H9 (cell line): ENCODE results near the gene FOXN4. TPM values are rescaled to one million over a fixed set of nuclear protein-coding genes. Genes with fewer than 3 reads are reported as not detected.
A peak's percentile ranks its signal among the peaks of the same experiment; 100 is the strongest.

Experiments
- DNase-seq: peaks from one replicate; pipeline ENCODE4 v3.0.0-alpha.2; 2017
- H2AFZ ChIP-seq: one replicate; pipeline ENCODE4 v1.6.1; 2013; ENCODE audit warnings: mild to moderate bottlenecking, low read length, control low read depth, moderate library complexity
- H2AK5ac ChIP-seq: 2 replicates; pipeline ENCODE4 v1.6.1; 2013; ENCODE audit warnings: low read length, control low read depth, mixed read lengths; ENCODE audit not compliant: insufficient read length
- H2BK120ac ChIP-seq: one replicate; pipeline ENCODE4 v1.6.1; 2013; ENCODE audit warnings: low read depth, mild to moderate bottlenecking, low read length, control low read depth, inconsistent platforms; ENCODE audit not compliant: poor library complexity, severe bottlenecking
- H2BK12ac ChIP-seq: 2 replicates; pipeline ENCODE4 v1.6.1; 2013; ENCODE audit warnings: low read length, control low read depth, mixed read lengths, low read depth; ENCODE audit not compliant: insufficient read length
- H2BK15ac ChIP-seq: 2 replicates; pipeline ENCODE4 v1.6.1; 2013; ENCODE audit warnings: low read depth, low read length, control low read depth
- H2BK20ac ChIP-seq: one replicate; pipeline ENCODE4 v1.6.1; 2013; ENCODE audit warnings: low read depth, mild to moderate bottlenecking, low read length, control low read depth, inconsistent platforms; ENCODE audit not compliant: poor library complexity, severe bottlenecking
- H2BK5ac ChIP-seq: 2 replicates; pipeline ENCODE4 v1.6.1; 2013; ENCODE audit warnings: low read length, control low read depth, mixed read lengths; ENCODE audit not compliant: insufficient read length
- H3K14ac ChIP-seq: 2 replicates; pipeline ENCODE4 v1.6.1; 2013; ENCODE audit warnings: low read length, control low read depth; ENCODE audit not compliant: insufficient read depth
- H3K18ac ChIP-seq: 2 replicates; pipeline ENCODE4 v1.6.1; 2013; ENCODE audit warnings: low read depth, mild to moderate bottlenecking, mixed read lengths, low read length, control low read depth; ENCODE audit not compliant: insufficient read length
- H3K23ac ChIP-seq: 2 replicates; pipeline ENCODE4 v1.6.1; 2013; ENCODE audit warnings: low read length, control low read depth, mixed read lengths, low read depth; ENCODE audit not compliant: insufficient read length
- H3K23me2 ChIP-seq: 2 replicates; pipeline ENCODE4 v1.6.1; 2013; ENCODE audit warnings: low read depth, mild to moderate bottlenecking, mixed read lengths, low read length, control low read depth; ENCODE audit not compliant: insufficient read length, poor library complexity, severe bottlenecking
- H3K27ac ChIP-seq: 2 replicates; pipeline ENCODE4 v1.5.1; 2013; ENCODE audit warnings: low read length, control low read depth, mixed read lengths, low read depth; ENCODE audit not compliant: insufficient read length
- H3K27me3 ChIP-seq: 2 replicates; pipeline ENCODE4 v1.6.1; 2013; ENCODE audit warnings: low read length, control low read depth, inconsistent platforms; ENCODE audit not compliant: insufficient read depth
- H3K4ac ChIP-seq: 2 replicates; pipeline ENCODE4 v1.6.1; 2013; ENCODE audit warnings: low read depth, mild to moderate bottlenecking, control low read depth, inconsistent platforms, low read length, moderate library complexity
- H3K4me1 ChIP-seq: 2 replicates; pipeline ENCODE4 v1.6.1; 2013; ENCODE audit warnings: low read length, control low read depth, inconsistent platforms; ENCODE audit not compliant: insufficient read depth
- H3K4me2 ChIP-seq: 2 replicates; pipeline ENCODE4 v1.6.1; 2013; ENCODE audit warnings: low read length, control low read depth, mixed read lengths; ENCODE audit not compliant: insufficient read length, insufficient read depth
- H3K56ac ChIP-seq: 2 replicates; pipeline ENCODE4 v1.6.1; 2013; ENCODE audit warnings: low read depth, mild to moderate bottlenecking, mixed read lengths, low read length, control low read depth; ENCODE audit not compliant: insufficient read length
- H3K79me1 ChIP-seq: 2 replicates; pipeline ENCODE4 v1.6.1; 2013; ENCODE audit warnings: low read depth, mild to moderate bottlenecking, moderate library complexity, low read length, control low read depth, inconsistent platforms; ENCODE audit not compliant: insufficient read depth, poor library complexity, severe bottlenecking
- H3K79me2 ChIP-seq: 2 replicates; pipeline ENCODE4 v1.6.1; 2013; ENCODE audit warnings: low read length, control low read depth, inconsistent platforms; ENCODE audit not compliant: insufficient read depth
- H3K9ac ChIP-seq: 2 replicates; pipeline ENCODE4 v1.6.1; 2013; ENCODE audit warnings: low read length, control low read depth, mixed read lengths; ENCODE audit not compliant: insufficient read length; ENCODE audit errors: extremely low read depth
- H3K9me3 ChIP-seq: one replicate; pipeline ENCODE4 v1.6.1; 2013; ENCODE audit warnings: low read depth, low read length, inconsistent platforms; ENCODE audit not compliant: control insufficient read depth
- H3T11ph ChIP-seq: one replicate; pipeline ENCODE4 v1.6.1; 2013; ENCODE audit warnings: mild to moderate bottlenecking, low read length, control low read depth, inconsistent platforms
- H4K20me1 ChIP-seq: one replicate; pipeline ENCODE4 v1.6.1; 2013; ENCODE audit not compliant: control insufficient read depth, insufficient read length, insufficient read depth
- H4K5ac ChIP-seq: 2 replicates; pipeline ENCODE4 v1.6.1; 2013; ENCODE audit warnings: low read depth, mild to moderate bottlenecking, mixed read lengths, low read length, control low read depth; ENCODE audit not compliant: insufficient read length
- H4K8ac ChIP-seq: replicated peaks from 2 replicates; pipeline ENCODE4 v1.6.1; 2013; ENCODE audit warnings: low read length, control low read depth, mixed read lengths, low read depth; ENCODE audit not compliant: insufficient read length
- H4K91ac ChIP-seq: 2 replicates; pipeline ENCODE4 v1.6.1; 2013; ENCODE audit warnings: low read depth, mild to moderate bottlenecking, moderate library complexity, mixed read lengths, low read length, control low read depth; ENCODE audit not compliant: insufficient read length
- H3K27ac Mint-ChIP-seq, 3 experiments: 2 replicates in 2 of 3; 3 replicates in 1 of 3; pipeline ENCODE4 v1.8.0; 2020 to 2021; ENCODE audit warnings: mixed read lengths in 3 of 3, mild to moderate bottlenecking in 1 of 3, moderate library complexity in 1 of 3
- H3K27me3 Mint-ChIP-seq: 2 replicates; pipeline ENCODE4 v1.8.0; 2021; ENCODE audit warnings: low read depth, mild to moderate bottlenecking, moderate library complexity, mixed read lengths
- H3K36me3 Mint-ChIP-seq, 3 experiments: 2 replicates in 2 of 3; 3 replicates in 1 of 3; pipeline ENCODE4 v1.8.0; 2020 to 2021; ENCODE audit warnings: low read depth in 3 of 3, mixed read lengths in 3 of 3; ENCODE audit not compliant: insufficient read depth in 1 of 3
- H3K4me1 Mint-ChIP-seq, 2 experiments: 2 replicates each; pipeline ENCODE4 v1.8.0; 2020; ENCODE audit warnings: mixed read lengths in 2 of 2
- H3K4me3 Mint-ChIP-seq, 2 experiments: 2 replicates in 1 of 2; 3 replicates in 1 of 2; pipeline ENCODE4 v1.8.0; 2020 to 2021; ENCODE audit warnings: mild to moderate bottlenecking in 2 of 2, mixed read lengths in 2 of 2, moderate library complexity in 1 of 2
- H3K9me3 Mint-ChIP-seq, 2 experiments: 2 replicates in 1 of 2; 3 replicates in 1 of 2; pipeline ENCODE4 v1.8.0; 2020; ENCODE audit warnings: mild to moderate bottlenecking in 2 of 2, mixed read lengths in 2 of 2, moderate library complexity in 1 of 2
- CTCF ChIP-seq: fragments of 200-600 bp; sonication (generic); conservative IDR thresholded peaks from 3 replicates; pipeline ENCODE4 v1.8.0; 2021; ENCODE audit warnings: antibody characterized with exemption, mild to moderate bottlenecking
- WGBS: extraction: QIAGEN DNeasy Blood & Tissue Kit; methylation state at CpG from one replicate; pipeline ENCODE4 v1.1.7; 2013; ENCODE audit warnings: missing lambda C conversion rate, low lambda C conversion rate, mixed read lengths; ENCODE audit not compliant: insufficient read length; ENCODE audit errors: extremely low coverage; 5-methylcytosine and 5-hydroxymethylcytosine counted together
- total RNA-seq: library from RNA; stranded (reverse); gene quantifications from 2 replicates; pipeline ENCODE4 v1.2.1, GENCODE V29; 2021

Gene FOXN4
- total RNA-seq, 1 experiment from 2014 or later: 0.39 TPM

GRCh38 chr12:109309381-109310246 lies 530 bp upstream of the FOXN4 start:
- Histone ChIP-seq H3K27ac (no peak overlapping the region), H4K20me1 (no peaks in the 10 kb centered on the region), H3K79me1 (no peaks in the 10 kb centered on the region), H2BK15ac (no peak overlapping the region), H3K9ac (no peak overlapping the region), H3K23ac (no peak overlapping the region), H3K79me2 (no peaks in the 10 kb centered on the region), H3K4me1 (no peaks in the 10 kb centered on the region), H2BK20ac (no peak overlapping the region), H3K27me3 (peaks cover 32% of the 10 kb centered on the region), H3K4ac (no peak overlapping the region), H4K91ac (no peak overlapping the region), H3K14ac (no peak overlapping the region; the same call in 1 of the 2 replicates), H3K4me2 (peak overlapping the region; percentile 80), H2AFZ (no peak overlapping the region), H3K56ac (no peak overlapping the region), H3K23me2 (peaks cover 13% of the 10 kb centered on the region), H3K18ac (no peak overlapping the region), H4K5ac (no peak overlapping the region), H3K9me3 (no peaks in the 10 kb centered on the region), H2BK12ac (no peak overlapping the region), H2BK120ac (no peak overlapping the region), H4K8ac (no peak overlapping the region), H2BK5ac (no peak overlapping the region), H2AK5ac (no peak overlapping the region), H3T11ph (no peak overlapping the region)
- TF ChIP-seq CTCF: no peak
- no peak overlapping the region for H3K27ac Mint-ChIP-seq
- no peaks in the 10 kb centered on the region for H3K9me3 Mint-ChIP-seq
- no peaks in the 10 kb centered on the region; a peak in 1 of 7 replicates for H3K36me3 Mint-ChIP-seq
- peak overlapping the region; percentile 82 to 96 for H3K4me3 Mint-ChIP-seq
- WGBS: no CpG with 5 or more reads among the region's 99 CpGs
- peaks cover 80% of the 10 kb centered on the region for H3K27me3 Mint-ChIP-seq
- H3K4me1 Mint-ChIP-seq: peaks cover 8 to 13% of the 10 kb centered on the region in 2 experiments; a peak in 3 of 4 replicates
- DNase-seq: no peak
